Prostate gland (tissue), 2 donors: ENCODE data around the gene COL23A1. TPM values are rescaled to one million over a fixed set of nuclear protein-coding genes. Genes with fewer than 3 reads are reported as not detected.

Source experiments
- DNase-seq: peaks from one replicate; pipeline ENCODE4 v3.0.0-alpha.2; 2019; ENCODE audit warnings: low spot score
- H3K27ac ChIP-seq, 2 donors: fragments of 200-600 bp; sonication (generic); 2 replicates each; pipeline ENCODE4 v1.5.1; 2017 to 2019
- H3K27me3 ChIP-seq: fragments of 200-600 bp; sonication (generic); replicated peaks from 2 replicates; pipeline ENCODE4 v1.5.1; 2019; ENCODE audit not compliant: insufficient read depth
- H3K36me3 ChIP-seq, 2 donors: fragments of 200-600 bp; sonication (generic); 1 replicate in 1 of 2; 2 replicates in 1 of 2; pipeline versions ENCODE4 v1.5.1 to v1.8.1; 2017 to 2019
- H3K4me1 ChIP-seq: fragments of 200-600 bp; sonication (generic); replicated peaks from 2 replicates; pipeline ENCODE4 v1.5.1; 2019
- H3K4me3 ChIP-seq, 2 donors: fragments of 200-600 bp; sonication (generic); 2 replicates each; pipeline ENCODE4 v1.5.1; 2017 to 2019
- H3K9me3 ChIP-seq: fragments of 200-600 bp; sonication (generic); 2 replicates; pipeline ENCODE4 v1.5.1; 2017
- CTCF ChIP-seq, 4 experiments: fragments of 200-600 bp in 2 of 4; fragments of 450-650 bp in 2 of 4; sonication (generic) in 2 of 4; IDR thresholded peaks; 1 replicate in 3 of 4; 2 replicates in 1 of 4; pipeline ENCODE4 v1.5.1; 2016 to 2019; ENCODE audit warnings: antibody characterized with exemption in 4 of 4, mild to moderate bottlenecking in 2 of 4, moderate library complexity in 2 of 4
- POLR2A ChIP-seq: fragments of 450-650 bp; IDR thresholded peaks from one replicate; pipeline ENCODE4 v1.6.1; 2016; ENCODE audit warnings: antibody characterized with exemption, mild to moderate bottlenecking
- POLR2AphosphoS5 ChIP-seq: sonication (generic); formaldehyde crosslinking; IDR thresholded peaks from one replicate; pipeline ENCODE4 v1.6.1; 2017; ENCODE audit warnings: antibody characterized with exemption
- WGBS: methylation state at CpG from one replicate; pipeline ENCODE4 v1.1.5; 2018; 5-methylcytosine and 5-hydroxymethylcytosine counted together
- intact Hi-C: fragments of 100-400 bp; cut with DNase I; formaldehyde crosslinking; loops from one replicate; pipeline ENCODE4 v1.14.2; 2022
- total RNA-seq, 2 donors: library from RNA; depleted of rRNA; stranded (reverse); fragments of >200 nt; gene quantifications; one replicate each; pipeline ENCODE4 v1.1.0, GENCODE V29; 2016

Gene COL23A1
- total RNA-seq, 2 donors from 2014 or later, result 2.7 to 6.1 TPM

GRCh38 chr5:178323961-178324360 lies 266.2 kb downstream of the COL23A1 start:
- no peak overlapping the region for H3K4me3 ChIP-seq
- DNase-seq, result no peak
- WGBS, result 81% methylated on average over 7 of the region's 7 CpGs
- H3K9me3 ChIP-seq, result no peaks in the 10 kb centered on the region
- no peaks in the 10 kb centered on the region for H3K36me3 ChIP-seq
- intact Hi-C loops, result no loop called here
- no peaks in the 10 kb centered on the region for H3K27me3 ChIP-seq
- no peak for TF ChIP-seq POLR2AphosphoS5
- no peak for TF ChIP-seq POLR2A
- no peak for TF ChIP-seq CTCF (IDR thresholded peaks at IDR 0.05)
- no peak overlapping the region for H3K27ac ChIP-seq
- H3K4me1 ChIP-seq, result no peaks in the 10 kb centered on the region

GRCh38 chr5:178323541-178323865 lies 266.7 kb downstream of the COL23A1 start:
- intact Hi-C loops, result no loop called here
- no peaks in the 10 kb centered on the region for H3K4me1 ChIP-seq
- H3K36me3 ChIP-seq, result no peaks in the 10 kb centered on the region
- no peak for DNase-seq
- H3K27me3 ChIP-seq, result no peaks in the 10 kb centered on the region
- no peak overlapping the region for H3K27ac ChIP-seq
- no peaks in the 10 kb centered on the region for H3K9me3 ChIP-seq
- 86% methylated on average over 6 of the region's 6 CpGs for WGBS
- TF ChIP-seq CTCF (IDR thresholded peaks at IDR 0.05) (no peak), POLR2AphosphoS5 (no peak), POLR2A (no peak)
- no peak overlapping the region for H3K4me3 ChIP-seq

GRCh38 chr5:178322736-178323540 lies 267.3 kb downstream of the COL23A1 start:
- H3K9me3 ChIP-seq, result no peaks in the 10 kb centered on the region
- no peak overlapping the region for H3K27ac ChIP-seq
- TF ChIP-seq CTCF (IDR thresholded peaks at IDR 0.05) (no peak), POLR2A (no peak), POLR2AphosphoS5 (no peak)
- intact Hi-C loops, result no loop called here
- H3K27me3 ChIP-seq, result no peaks in the 10 kb centered on the region
- H3K4me1 ChIP-seq, result no peaks in the 10 kb centered on the region
- 93% methylated on average over 14 of the region's 14 CpGs for WGBS
- no peak overlapping the region for H3K4me3 ChIP-seq
- DNase-seq, result no peak
- H3K36me3 ChIP-seq, result no peaks in the 10 kb centered on the region

- WGBS, result 85% methylated on average over 17 of the region's 18 CpGs
- H3K27me3 ChIP-seq, result no peaks in the 10 kb centered on the region
- TF ChIP-seq POLR2AphosphoS5 (no peak), POLR2A (no peak), CTCF (IDR thresholded peaks at IDR 0.05) (no peak)
- no peaks in the 10 kb centered on the region for H3K4me1 ChIP-seq
- no peak overlapping the region for H3K27ac ChIP-seq
- no peaks in the 10 kb centered on the region for H3K9me3 ChIP-seq
- no peak overlapping the region for H3K4me3 ChIP-seq
- no peak for DNase-seq
- intact Hi-C loops, result no loop called here
- H3K36me3 ChIP-seq, result no peaks in the 10 kb centered on the region
These were observed 269.8 kb downstream of the COL23A1 start for GRCh38 chr5:178320281-178320855.

- no peak for DNase-seq
- intact Hi-C loops, result no loop called here
- Histone ChIP-seq H3K9me3 (no peaks in the 10 kb centered on the region), H3K27ac (no peak overlapping the region), H3K27me3 (no peaks in the 10 kb centered on the region), H3K4me3 (no peak overlapping the region), H3K36me3 (no peaks in the 10 kb centered on the region), H3K4me1 (no peaks in the 10 kb centered on the region)
- 96% methylated on average over 19 of the region's 20 CpGs for WGBS
- TF ChIP-seq POLR2A (no peak), CTCF (IDR thresholded peaks at IDR 0.05) (no peak), POLR2AphosphoS5 (no peak)
These were observed 270.6 kb downstream of the COL23A1 start for GRCh38 chr5:178319541-178320041.
